Ovary (tissue), 3 donors: ENCODE data around the gene ATG2B.

ENCODE experiments used
- EP300 ChIP-seq: sonication (generic); formaldehyde crosslinking; IDR thresholded peaks from one replicate; pipeline ENCODE4 v1.6.1; 2017; ENCODE audit warnings: antibody characterized with exemption
- POLR2A ChIP-seq: fragments of 450-650 bp; IDR thresholded peaks from one replicate; pipeline ENCODE4 v1.6.1; 2017; ENCODE audit warnings: antibody characterized with exemption, mild to moderate bottlenecking, moderate library complexity
- TF ChIP-seq, protein P1 (sequence below), 3 donors: fragments of 450-650 bp in 2 of 3; fragments of 200-600 bp in 1 of 3; IDR thresholded peaks; one replicate each; pipeline versions ENCODE4 v1.5.1 to v1.8.0; 2016 to 2022; ENCODE audit warnings: antibody characterized with exemption in 3 of 3, mild to moderate bottlenecking in 1 of 3
- donor health status: DM: no; HTN: no; CAD: no.

DNA sequence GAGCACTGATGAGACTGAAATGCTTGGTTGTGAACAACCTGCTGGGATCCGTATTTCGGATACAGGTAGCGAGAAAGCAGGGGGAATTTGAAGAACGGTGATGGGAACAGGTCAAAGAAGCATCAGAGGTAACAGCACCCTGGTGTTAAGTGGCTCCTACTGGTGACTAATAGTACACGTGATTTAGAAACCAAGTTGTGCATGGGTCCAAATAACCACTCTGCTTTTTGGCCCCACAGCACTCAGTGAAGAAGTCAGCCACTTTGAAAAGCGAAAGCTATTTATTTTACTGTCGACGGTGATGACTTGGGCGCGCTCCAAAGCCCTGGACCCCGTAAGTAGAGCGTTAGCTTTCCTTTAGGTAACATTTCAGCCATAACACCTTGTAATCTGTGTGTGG is 45.5 kb upstream of the ATG2B start:
- TF ChIP-seq, protein P1, sequence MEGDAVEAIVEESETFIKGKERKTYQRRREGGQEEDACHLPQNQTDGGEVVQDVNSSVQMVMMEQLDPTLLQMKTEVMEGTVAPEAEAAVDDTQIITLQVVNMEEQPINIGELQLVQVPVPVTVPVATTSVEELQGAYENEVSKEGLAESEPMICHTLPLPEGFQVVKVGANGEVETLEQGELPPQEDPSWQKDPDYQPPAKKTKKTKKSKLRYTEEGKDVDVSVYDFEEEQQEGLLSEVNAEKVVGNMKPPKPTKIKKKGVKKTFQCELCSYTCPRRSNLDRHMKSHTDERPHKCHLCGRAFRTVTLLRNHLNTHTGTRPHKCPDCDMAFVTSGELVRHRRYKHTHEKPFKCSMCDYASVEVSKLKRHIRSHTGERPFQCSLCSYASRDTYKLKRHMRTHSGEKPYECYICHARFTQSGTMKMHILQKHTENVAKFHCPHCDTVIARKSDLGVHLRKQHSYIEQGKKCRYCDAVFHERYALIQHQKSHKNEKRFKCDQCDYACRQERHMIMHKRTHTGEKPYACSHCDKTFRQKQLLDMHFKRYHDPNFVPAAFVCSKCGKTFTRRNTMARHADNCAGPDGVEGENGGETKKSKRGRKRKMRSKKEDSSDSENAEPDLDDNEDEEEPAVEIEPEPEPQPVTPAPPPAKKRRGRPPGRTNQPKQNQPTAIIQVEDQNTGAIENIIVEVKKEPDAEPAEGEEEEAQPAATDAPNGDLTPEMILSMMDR (IDR thresholded peaks at IDR 0.05) = no peak
- TF ChIP-seq EP300 = no peak
- no peak for TF ChIP-seq POLR2A
